ENCODE data around the gene RUNX1.

DNA sequence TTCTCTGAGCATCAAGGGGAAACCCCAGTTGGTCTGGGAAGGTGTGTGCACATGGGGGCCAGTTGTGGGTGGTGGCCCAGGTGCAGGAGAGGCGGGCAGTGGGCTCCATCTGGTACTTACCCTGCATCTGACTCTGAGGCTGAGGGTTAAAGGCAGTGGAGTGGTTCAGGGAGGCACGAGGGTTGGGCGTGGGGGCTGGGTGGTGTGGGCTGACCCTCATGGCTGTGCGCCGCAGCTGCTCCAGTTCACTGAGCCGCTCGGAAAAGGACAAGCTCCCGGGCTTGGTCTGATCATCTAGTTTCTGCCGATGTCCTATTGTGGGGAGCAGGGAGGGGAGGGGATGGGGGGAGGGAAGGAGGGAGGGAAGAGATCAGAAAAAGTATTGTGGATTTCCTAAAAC is 214.8 kb downstream of the RUNX1 start:
- TF ChIP-seq POLR2A (IDR thresholded peaks at IDR 0.05) (no peak), CTCF (IDR thresholded peaks at IDR 0.05) (no peak)
